ENCODE data around the gene MROH7. TPM values are rescaled to one million over a fixed set of nuclear protein-coding genes. Genes with fewer than 3 reads are reported as not detected.

MROH7 gene
- total and polyA plus RNA-seq, 9 of the 15 experiments (the other 6 are each of a cell fraction or from before 2014, with no cell fraction given), result not detected

DNA sequence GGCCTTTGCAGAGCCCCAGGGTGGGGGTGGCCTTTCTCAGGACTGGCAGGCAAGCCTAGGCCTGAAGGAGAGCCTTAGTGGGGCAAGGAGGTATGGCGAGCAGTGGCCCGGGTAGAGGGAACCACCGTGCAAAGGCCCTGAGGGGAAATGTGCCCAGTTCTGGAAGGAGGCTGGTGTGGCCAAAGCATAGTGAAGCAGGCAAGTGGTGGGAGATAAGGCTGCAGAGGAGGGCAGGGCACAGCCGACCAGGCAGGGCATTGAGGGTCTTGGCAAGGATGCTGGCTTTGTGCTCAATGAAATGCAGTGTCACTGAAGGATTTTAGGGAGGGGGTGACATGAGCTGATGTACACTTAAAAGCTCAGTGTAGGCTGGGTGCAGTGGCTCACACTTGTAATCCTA is 22.8 kb downstream of the MROH7 start (continued):
- TF ChIP-seq FOXA1 (IDR thresholded peaks at IDR 0.05; ENCODE audit: borderline replicate concordance), result no peak
- TF ChIP-seq, protein P1, sequence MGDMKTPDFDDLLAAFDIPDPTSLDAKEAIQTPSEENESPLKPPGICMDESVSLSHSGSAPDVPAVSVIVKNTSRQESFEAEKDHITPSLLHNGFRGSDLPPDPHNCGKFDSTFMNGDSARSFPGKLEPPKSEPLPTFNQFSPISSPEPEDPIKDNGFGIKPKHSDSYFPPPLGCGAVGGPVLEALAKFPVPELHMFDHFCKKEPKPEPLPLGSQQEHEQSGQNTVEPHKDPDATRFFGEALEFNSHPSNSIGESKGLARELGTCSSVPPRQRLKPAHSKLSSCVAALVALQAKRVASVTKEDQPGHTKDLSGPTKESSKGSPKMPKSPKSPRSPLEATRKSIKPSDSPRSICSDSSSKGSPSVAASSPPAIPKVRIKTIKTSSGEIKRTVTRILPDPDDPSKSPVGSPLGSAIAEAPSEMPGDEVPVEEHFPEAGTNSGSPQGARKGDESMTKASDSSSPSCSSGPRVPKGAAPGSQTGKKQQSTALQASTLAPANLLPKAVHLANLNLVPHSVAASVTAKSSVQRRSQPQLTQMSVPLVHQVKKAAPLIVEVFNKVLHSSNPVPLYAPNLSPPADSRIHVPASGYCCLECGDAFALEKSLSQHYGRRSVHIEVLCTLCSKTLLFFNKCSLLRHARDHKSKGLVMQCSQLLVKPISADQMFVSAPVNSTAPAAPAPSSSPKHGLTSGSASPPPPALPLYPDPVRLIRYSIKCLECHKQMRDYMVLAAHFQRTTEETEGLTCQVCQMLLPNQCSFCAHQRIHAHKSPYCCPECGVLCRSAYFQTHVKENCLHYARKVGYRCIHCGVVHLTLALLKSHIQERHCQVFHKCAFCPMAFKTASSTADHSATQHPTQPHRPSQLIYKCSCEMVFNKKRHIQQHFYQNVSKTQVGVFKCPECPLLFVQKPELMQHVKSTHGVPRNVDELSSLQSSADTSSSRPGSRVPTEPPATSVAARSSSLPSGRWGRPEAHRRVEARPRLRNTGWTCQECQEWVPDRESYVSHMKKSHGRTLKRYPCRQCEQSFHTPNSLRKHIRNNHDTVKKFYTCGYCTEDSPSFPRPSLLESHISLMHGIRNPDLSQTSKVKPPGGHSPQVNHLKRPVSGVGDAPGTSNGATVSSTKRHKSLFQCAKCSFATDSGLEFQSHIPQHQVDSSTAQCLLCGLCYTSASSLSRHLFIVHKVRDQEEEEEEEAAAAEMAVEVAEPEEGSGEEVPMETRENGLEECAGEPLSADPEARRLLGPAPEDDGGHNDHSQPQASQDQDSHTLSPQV (IDR thresholded peaks at IDR 0.05), result no peak
- no peak for TF ChIP-seq ZFP1 (CRISPR knock-in tag; IDR thresholded peaks at IDR 0.05)
- TF ChIP-seq ZNF436 (CRISPR knock-in tag; IDR thresholded peaks at IDR 0.05), result no peak
- TF ChIP-seq JUNB (CRISPR knock-in tag; conservative IDR thresholded peaks at IDR 0.05), result no peak
- TF ChIP-seq CREBBP (IDR thresholded peaks at IDR 0.05; ENCODE audit: low read depth, low read length), result no peak
- TF ChIP-seq GTF2E2 (tag; IDR thresholded peaks at IDR 0.05), result no peak
- no peak for TF ChIP-seq FOSL1 (tag; conservative IDR thresholded peaks at IDR 0.05)
- no peak for TF ChIP-seq SMAD3 (CRISPR knock-in tag; conservative IDR thresholded peaks at IDR 0.05)
